Left lung (tissue), 10 donors: Measurements from ENCODE around the gene INPP5A. TPM values are rescaled to one million over a fixed set of nuclear protein-coding genes. Genes with fewer than 3 reads are reported as not detected.
A peak's percentile ranks its signal among the peaks of the same experiment; 100 is the strongest.

ENCODE experiments used
- ATAC-seq: fragments of 200-7000 bp; cut with Tn5 transposase; one replicate; pipeline ENCODE4 v1.9.1; 2020; ENCODE audit warnings: moderate library complexity
- DNase-seq, 4 donors: peaks; one replicate each; pipeline ENCODE4 v3.0.0-alpha.2; 2013 to 2020
- H3K27ac ChIP-seq, 2 donors: fragments of 200-600 bp; sonication (generic) in 1 of 2; one replicate each; pipeline versions ENCODE4 v1.5.0 to v1.8.0; 2020 to 2021
- H3K27me3 ChIP-seq, 2 donors: fragments of 200-600 bp; sonication (generic) in 1 of 2; one replicate each; pipeline versions ENCODE4 v1.5.0 to v1.8.0; 2020 to 2021
- H3K36me3 ChIP-seq, 2 donors: fragments of 200-600 bp; sonication (generic) in 1 of 2; one replicate each; pipeline versions ENCODE4 v1.5.0 to v1.8.0; 2020 to 2021
- H3K4me1 ChIP-seq, 2 donors: fragments of 200-600 bp; one replicate each; pipeline ENCODE4 v1.8.0; 2021
- H3K4me3 ChIP-seq, 2 donors: fragments of 200-600 bp; sonication (generic) in 1 of 2; one replicate each; pipeline versions ENCODE4 v1.5.0 to v1.8.0; 2020 to 2021; ENCODE audit warnings: mild to moderate bottlenecking in 1 of 2
- H3K9me3 ChIP-seq, 2 donors: fragments of 200-600 bp; sonication (generic) in 1 of 2; one replicate each; pipeline versions ENCODE4 v1.5.0 to v1.8.0; 2020 to 2021
- CTCF ChIP-seq, 2 donors: fragments of 200-600 bp; sonication (generic) in 1 of 2; IDR thresholded peaks; one replicate each; pipeline versions ENCODE4 v1.5.0 to v1.8.0; 2021; ENCODE audit warnings: antibody characterized with exemption in 2 of 2
- intact Hi-C, 2 donors: fragments of 100-400 bp; cut with DNase I; formaldehyde crosslinking; loops; one replicate each; pipeline versions ENCODE4 v1.11.2 to v1.14.2; 2022
- polyA plus RNA-seq, 6 donors: library from polyadenylated mRNA; unstranded; fragments of 120-200 nt; gene quantifications; one replicate each; pipeline ENCODE4 v1.2.1, GENCODE V29; 2013; ENCODE audit not compliant: insufficient read length in 6 of 6
- total RNA-seq, 2 donors: library from RNA; stranded (reverse); fragmentation: NEBNext Ultra II Directional; extraction: Animal tissue kit (Norgen Biotek cat#: 25700); gene quantifications; one replicate each; pipeline ENCODE4 v1.2.1, GENCODE V29; 2021
- donor health status: DM: no; HTN: yes; CAD: no.
- donor health status: DM: no; HTN: no; CAD: no.

The INPP5A gene
- total and polyA plus RNA-seq, 8 donors: 32.0 to 44.0 (median 36.8) TPM

GRCh38 chr10:132696204-132696603 lies 158.6 kb downstream of the INPP5A start:
- TF ChIP-seq CTCF (IDR thresholded peaks at IDR 0.05): no peak
- H3K27ac ChIP-seq: no peak overlapping the region
- peaks cover 0 to 6% of the 10 kb centered on the region in 2 donors for H3K9me3 ChIP-seq
- H3K4me1 ChIP-seq: no peaks in the 10 kb centered on the region
- DNase-seq: no peak
- H3K4me3 ChIP-seq: no peak overlapping the region
- no peaks in the 10 kb centered on the region for H3K27me3 ChIP-seq
- ATAC-seq: no peak
- H3K36me3 ChIP-seq: peaks cover 0 to 35% of the 10 kb centered on the region in 2 donors
- intact Hi-C loops: no loop called here

- no peak overlapping the region for H3K4me3 ChIP-seq
- intact Hi-C loops: no loop called here
- no peak for TF ChIP-seq CTCF (IDR thresholded peaks at IDR 0.05)
- no peak overlapping the region for H3K27ac ChIP-seq
- DNase-seq (peak in 2 of 4 donors; percentile 19 to 64), ATAC-seq (no peak)
- no peaks in the 10 kb centered on the region for H3K27me3 ChIP-seq
- H3K4me1 ChIP-seq: no peaks in the 10 kb centered on the region
- H3K36me3 ChIP-seq: peaks cover 0 to 34% of the 10 kb centered on the region in 2 donors
- peaks cover 0 to 6% of the 10 kb centered on the region in 2 donors for H3K9me3 ChIP-seq
Measured at GRCh38 chr10:132696728-132697577, 159.4 kb downstream of the INPP5A start.

GRCh38 chr10:132697578-132698200 lies 160.1 kb downstream of the INPP5A start:
- no peak overlapping the region for H3K4me3 ChIP-seq
- peaks cover 0 to 6% of the 10 kb centered on the region in 2 donors for H3K9me3 ChIP-seq
- H3K36me3 ChIP-seq: peaks cover 0 to 34% of the 10 kb centered on the region in 2 donors
- peak in 2 of 4 donors; percentile 14 to 45 for DNase-seq
- TF ChIP-seq CTCF (IDR thresholded peaks at IDR 0.05): no peak
- intact Hi-C loops: no loop called here
- no peak overlapping the region for H3K27ac ChIP-seq
- no peaks in the 10 kb centered on the region for H3K27me3 ChIP-seq
- no peaks in the 10 kb centered on the region for H3K4me1 ChIP-seq
- ATAC-seq: no peak

GRCh38 chr10:132698211-132698751 lies 160.7 kb downstream of the INPP5A start:
- H3K36me3 ChIP-seq: peaks cover 0 to 34% of the 10 kb centered on the region in 2 donors
- no peak overlapping the region for H3K27ac ChIP-seq
- TF ChIP-seq CTCF (IDR thresholded peaks at IDR 0.05): no peak
- H3K4me3 ChIP-seq: no peak overlapping the region
- ATAC-seq (no peak), DNase-seq (peak in 2 of 4 donors; percentile 21 to 52)
- peaks cover 0 to 6% of the 10 kb centered on the region in 2 donors for H3K9me3 ChIP-seq
- intact Hi-C loops: no loop called here
- H3K4me1 ChIP-seq: no peaks in the 10 kb centered on the region
- H3K27me3 ChIP-seq: no peaks in the 10 kb centered on the region
